Measurements from ENCODE around the gene TRAPPC5. TPM values are rescaled to one million over a fixed set of nuclear protein-coding genes. Genes with fewer than 3 reads are reported as not detected.

The TRAPPC5 gene
- total RNA-seq, 2 donors from 2014 or later = 73.0 to 78.2 TPM

GRCh38 chr19:7687177-7687576 is 6.5 kb downstream of the TRAPPC5 start:
- DNase-seq (no peak), ATAC-seq (replicated peaks in 1 of 2) (no peak)
- no peaks in the 10 kb centered on the region for H3K9me3 Mint-ChIP-seq
- no peak overlapping the region for H3K4me3 Mint-ChIP-seq
- H3K27ac Mint-ChIP-seq = no peak overlapping the region
- H3K27me3 Mint-ChIP-seq (ENCODE audit: low read depth) = no peaks in the 10 kb centered on the region
- H3K4me1 Mint-ChIP-seq (ENCODE audit: low read depth) = no peaks in the 10 kb centered on the region
- H3K36me3 Mint-ChIP-seq (ENCODE audit: insufficient read depth in 2 of 2) = peaks cover 2 to 4% of the 10 kb centered on the region in 2 donors

GRCh38 chr19:7689165-7689564 is 8.5 kb downstream of the TRAPPC5 start:
- H3K36me3 Mint-ChIP-seq (ENCODE audit: insufficient read depth in 2 of 2) = peaks cover 0 to 2% of the 10 kb centered on the region in 2 donors
- no peaks in the 10 kb centered on the region for H3K9me3 Mint-ChIP-seq
- H3K27me3 Mint-ChIP-seq (ENCODE audit: low read depth) = no peaks in the 10 kb centered on the region
- H3K4me1 Mint-ChIP-seq (ENCODE audit: low read depth) = no peaks in the 10 kb centered on the region
- DNase-seq (no peak), ATAC-seq (replicated peaks in 1 of 2) (no peak)
- H3K27ac Mint-ChIP-seq = no peak overlapping the region
- H3K4me3 Mint-ChIP-seq = no peak overlapping the region

- no peaks in the 10 kb centered on the region for H3K4me1 Mint-ChIP-seq (ENCODE audit: low read depth)
- no peaks in the 10 kb centered on the region for H3K27me3 Mint-ChIP-seq (ENCODE audit: low read depth)
- H3K9me3 Mint-ChIP-seq = no peaks in the 10 kb centered on the region
- H3K27ac Mint-ChIP-seq = no peak overlapping the region
- ATAC-seq (replicated peaks in 1 of 2) (peak; percentile 42 to 43), DNase-seq (peak in 1 of 2 donors; percentile 31)
- H3K36me3 Mint-ChIP-seq (ENCODE audit: insufficient read depth in 2 of 2) = no peaks in the 10 kb centered on the region
- H3K4me3 Mint-ChIP-seq = no peak overlapping the region
These were observed 10.2 kb downstream of the TRAPPC5 start for GRCh38 chr19:7690779-7691258.

GRCh38 chr19:7691497-7691896 is 10.9 kb downstream of the TRAPPC5 start:
- H3K27ac Mint-ChIP-seq = no peak overlapping the region
- peaks cover 2% of the 10 kb centered on the region for H3K27me3 Mint-ChIP-seq (ENCODE audit: low read depth)
- H3K9me3 Mint-ChIP-seq = no peaks in the 10 kb centered on the region
- H3K4me1 Mint-ChIP-seq (ENCODE audit: low read depth) = no peaks in the 10 kb centered on the region
- peak; percentile 64 to 75 for ATAC-seq (replicated peaks in 1 of 2)
- no peak overlapping the region for H3K4me3 Mint-ChIP-seq
- peak in 1 of 2 donors; percentile 57 for DNase-seq
- no peaks in the 10 kb centered on the region for H3K36me3 Mint-ChIP-seq (ENCODE audit: insufficient read depth in 2 of 2)

GRCh38 chr19:7692417-7693088 is 11.9 kb downstream of the TRAPPC5 start:
- H3K36me3 Mint-ChIP-seq (ENCODE audit: insufficient read depth in 2 of 2) = no peaks in the 10 kb centered on the region
- peaks cover 6% of the 10 kb centered on the region for H3K27me3 Mint-ChIP-seq (ENCODE audit: low read depth)
- H3K27ac Mint-ChIP-seq = no peak overlapping the region
- ATAC-seq (replicated peaks in 1 of 2) (peak; percentile 37 to 42), DNase-seq (peak in 1 of 2 donors; percentile 21)
- no peaks in the 10 kb centered on the region for H3K4me1 Mint-ChIP-seq (ENCODE audit: low read depth)
- H3K4me3 Mint-ChIP-seq = no peak overlapping the region
- no peaks in the 10 kb centered on the region for H3K9me3 Mint-ChIP-seq

GRCh38 chr19:7694499-7694898 is 13.9 kb downstream of the TRAPPC5 start:
- H3K27ac Mint-ChIP-seq = no peak overlapping the region
- ATAC-seq (replicated peaks in 1 of 2) (no peak), DNase-seq (no peak)
- H3K9me3 Mint-ChIP-seq = no peaks in the 10 kb centered on the region
- H3K4me1 Mint-ChIP-seq (ENCODE audit: low read depth) = peaks cover 13% of the 10 kb centered on the region
- peaks cover 6% of the 10 kb centered on the region for H3K27me3 Mint-ChIP-seq (ENCODE audit: low read depth)
- H3K4me3 Mint-ChIP-seq = no peak overlapping the region
- H3K36me3 Mint-ChIP-seq (ENCODE audit: insufficient read depth in 2 of 2) = no peaks in the 10 kb centered on the region

- Mint-ChIP-seq H3K4me3 (no peak overlapping the region), H3K9me3 (no peaks in the 10 kb centered on the region), H3K27ac (no peak overlapping the region), H3K36me3 (ENCODE audit: insufficient read depth in 2 of 2) (no peaks in the 10 kb centered on the region), H3K4me1 (ENCODE audit: low read depth) (peaks cover 26% of the 10 kb centered on the region), H3K27me3 (ENCODE audit: low read depth) (peaks cover 10% of the 10 kb centered on the region)
- DNase-seq (no peak), ATAC-seq (replicated peaks in 1 of 2) (no peak)
These were observed 17.2 kb downstream of the TRAPPC5 start for GRCh38 chr19:7697721-7698287.

GRCh38 chr19:7698583-7698982 is 17.9 kb downstream of the TRAPPC5 start:
- peak overlapping the region in 1 of 2 donors; percentile 80 for H3K4me3 Mint-ChIP-seq
- DNase-seq (no peak), ATAC-seq (replicated peaks in 1 of 2) (no peak)
- peaks cover 29% of the 10 kb centered on the region for H3K4me1 Mint-ChIP-seq (ENCODE audit: low read depth)
- H3K36me3 Mint-ChIP-seq (ENCODE audit: insufficient read depth in 2 of 2) = no peaks in the 10 kb centered on the region
- no peaks in the 10 kb centered on the region for H3K9me3 Mint-ChIP-seq
- peaks cover 10% of the 10 kb centered on the region for H3K27me3 Mint-ChIP-seq (ENCODE audit: low read depth)
- no peak overlapping the region for H3K27ac Mint-ChIP-seq

GRCh38 chr19:7699003-7699402 is 18.4 kb downstream of the TRAPPC5 start:
- H3K4me1 Mint-ChIP-seq (ENCODE audit: low read depth) = peaks cover 33% of the 10 kb centered on the region
- H3K36me3 Mint-ChIP-seq (ENCODE audit: insufficient read depth in 2 of 2) = no peaks in the 10 kb centered on the region
- H3K4me3 Mint-ChIP-seq = peak overlapping the region; percentile 68 to 80
- ATAC-seq (replicated peaks in 1 of 2) (peak; percentile 2 to 15), DNase-seq (no peak)
- peak overlapping the region; percentile 73 for H3K27ac Mint-ChIP-seq
- peaks cover 10% of the 10 kb centered on the region for H3K27me3 Mint-ChIP-seq (ENCODE audit: low read depth)
- no peaks in the 10 kb centered on the region for H3K9me3 Mint-ChIP-seq

- H3K27ac Mint-ChIP-seq = peak overlapping the region; percentile 73
- ATAC-seq (replicated peaks in 1 of 2) (peak; percentile 94 to 97), DNase-seq (peak; percentile 79 to 80)
- H3K4me1 Mint-ChIP-seq (ENCODE audit: low read depth) = peaks cover 38% of the 10 kb centered on the region
- H3K4me3 Mint-ChIP-seq = peak overlapping the region; percentile 68 to 80
- H3K9me3 Mint-ChIP-seq = no peaks in the 10 kb centered on the region
- peaks cover 10% of the 10 kb centered on the region for H3K27me3 Mint-ChIP-seq (ENCODE audit: low read depth)
- no peaks in the 10 kb centered on the region for H3K36me3 Mint-ChIP-seq (ENCODE audit: insufficient read depth in 2 of 2)
These were observed 19.1 kb downstream of the TRAPPC5 start for GRCh38 chr19:7699417-7700401.

GRCh38 chr19:7701049-7701653 is 20.5 kb downstream of the TRAPPC5 start:
- Mint-ChIP-seq H3K4me3 (no peak overlapping the region), H3K4me1 (ENCODE audit: low read depth) (peaks cover 52% of the 10 kb centered on the region), H3K36me3 (ENCODE audit: insufficient read depth in 2 of 2) (no peaks in the 10 kb centered on the region), H3K27ac (no peak overlapping the region), H3K27me3 (ENCODE audit: low read depth) (peaks cover 10% of the 10 kb centered on the region), H3K9me3 (no peaks in the 10 kb centered on the region)
- DNase-seq = no peak
- no peak for ATAC-seq (replicated peaks in 1 of 2)

- Mint-ChIP-seq H3K4me1 (ENCODE audit: low read depth) (peaks cover 59% of the 10 kb centered on the region), H3K27me3 (ENCODE audit: low read depth) (peaks cover 5% of the 10 kb centered on the region), H3K36me3 (ENCODE audit: insufficient read depth in 2 of 2) (no peaks in the 10 kb centered on the region), H3K27ac (no peak within 1 kb of the TSS), H3K4me3 (no peak within 1 kb of the TSS), H3K9me3 (no peaks in the 10 kb centered on the region)
- DNase-seq (no peak), ATAC-seq (replicated peaks in 1 of 2) (no peak)
These were observed 21.2 kb downstream of the TRAPPC5 start, which contains the start of gene FCER2 for GRCh38 chr19:7701654-7702457. Gene FCER2 (minus strand): TSS chr19:7702131. CDS start chr19:7699760, 2,371 bp downstream.
